ENCODE results near the gene INPP5D.

The INPP5D gene

DNA sequence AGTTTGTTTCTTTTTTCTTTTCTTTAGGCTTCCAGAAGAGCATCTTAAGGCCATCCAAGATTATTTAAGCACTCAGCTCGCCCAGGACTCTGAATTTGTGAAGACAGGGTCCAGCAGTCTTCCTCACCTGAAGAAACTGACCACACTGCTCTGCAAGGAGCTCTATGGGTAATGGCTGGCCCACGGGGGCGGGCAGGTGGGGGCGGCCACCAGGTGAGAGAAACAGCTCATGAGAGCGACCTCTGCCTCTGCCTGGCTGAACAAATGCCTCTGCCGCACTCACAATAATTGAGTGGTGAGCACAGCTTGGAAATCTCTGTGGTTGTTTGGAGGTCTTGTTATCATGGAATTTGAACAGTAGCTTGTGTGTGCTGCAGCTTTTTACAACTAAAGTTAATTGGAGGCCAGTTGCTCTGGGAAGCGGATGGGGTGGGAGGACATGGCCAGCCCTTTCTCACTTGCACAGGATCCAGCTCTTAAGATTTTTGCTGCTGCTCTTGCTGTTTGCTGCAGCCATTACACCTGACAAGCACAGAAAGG is 70.4 kb downstream of the INPP5D start:
- H3K27ac ChIP-seq (ENCODE audit: low read length): no peak overlapping the region
- 0 out of 2 replicates have a peak, but pooled peaks cover 4% of the 10 kb centered on the region for H4K20me1 ChIP-seq (ENCODE audit: insufficient read depth, low read length)
- H3K27me3 ChIP-seq (ENCODE audit: insufficient read depth, low read length, poor library complexity): no peaks in the 10 kb centered on the region
- no peaks in the 10 kb centered on the region for H3K9me3 ChIP-seq (ENCODE audit: insufficient read depth, low read length, severe bottlenecking)
- no peak overlapping the region for H3K4me2 ChIP-seq (ENCODE audit: insufficient read depth, low read length)
- H3K36me3 ChIP-seq (ENCODE audit: insufficient read depth, low read length): peaks cover 69% of the 10 kb centered on the region
- H3K79me2 ChIP-seq (ENCODE audit: insufficient read depth, low read length): no peaks in the 10 kb centered on the region
- TF ChIP-seq, protein P1, sequence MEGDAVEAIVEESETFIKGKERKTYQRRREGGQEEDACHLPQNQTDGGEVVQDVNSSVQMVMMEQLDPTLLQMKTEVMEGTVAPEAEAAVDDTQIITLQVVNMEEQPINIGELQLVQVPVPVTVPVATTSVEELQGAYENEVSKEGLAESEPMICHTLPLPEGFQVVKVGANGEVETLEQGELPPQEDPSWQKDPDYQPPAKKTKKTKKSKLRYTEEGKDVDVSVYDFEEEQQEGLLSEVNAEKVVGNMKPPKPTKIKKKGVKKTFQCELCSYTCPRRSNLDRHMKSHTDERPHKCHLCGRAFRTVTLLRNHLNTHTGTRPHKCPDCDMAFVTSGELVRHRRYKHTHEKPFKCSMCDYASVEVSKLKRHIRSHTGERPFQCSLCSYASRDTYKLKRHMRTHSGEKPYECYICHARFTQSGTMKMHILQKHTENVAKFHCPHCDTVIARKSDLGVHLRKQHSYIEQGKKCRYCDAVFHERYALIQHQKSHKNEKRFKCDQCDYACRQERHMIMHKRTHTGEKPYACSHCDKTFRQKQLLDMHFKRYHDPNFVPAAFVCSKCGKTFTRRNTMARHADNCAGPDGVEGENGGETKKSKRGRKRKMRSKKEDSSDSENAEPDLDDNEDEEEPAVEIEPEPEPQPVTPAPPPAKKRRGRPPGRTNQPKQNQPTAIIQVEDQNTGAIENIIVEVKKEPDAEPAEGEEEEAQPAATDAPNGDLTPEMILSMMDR (IDR thresholded peaks at IDR 0.05; ENCODE audit: borderline replicate concordance, extremely low read depth, low read length, poor library complexity, severe bottlenecking): no peak
- no peak for TF ChIP-seq EZH2 (IDR thresholded peaks at IDR 0.05; ENCODE audit: borderline replicate concordance, low read depth, low read length, severe bottlenecking)
- H3K4me3 ChIP-seq (ENCODE audit: low read depth in 1 of 2, low read length in 2 of 2): no peak overlapping the region
- H3K9ac ChIP-seq (ENCODE audit: low read depth, low read length): no peak overlapping the region
- no peak for DNase-seq
- H2AFZ ChIP-seq (ENCODE audit: low read depth, low read length): no peak overlapping the region
- no peaks in the 10 kb centered on the region; the same call in 1 of the 2 replicates for H3K4me1 ChIP-seq (ENCODE audit: insufficient read depth, low read length)
- ATAC-seq (ENCODE audit: insufficient read depth, low read depth): no peak

DNA sequence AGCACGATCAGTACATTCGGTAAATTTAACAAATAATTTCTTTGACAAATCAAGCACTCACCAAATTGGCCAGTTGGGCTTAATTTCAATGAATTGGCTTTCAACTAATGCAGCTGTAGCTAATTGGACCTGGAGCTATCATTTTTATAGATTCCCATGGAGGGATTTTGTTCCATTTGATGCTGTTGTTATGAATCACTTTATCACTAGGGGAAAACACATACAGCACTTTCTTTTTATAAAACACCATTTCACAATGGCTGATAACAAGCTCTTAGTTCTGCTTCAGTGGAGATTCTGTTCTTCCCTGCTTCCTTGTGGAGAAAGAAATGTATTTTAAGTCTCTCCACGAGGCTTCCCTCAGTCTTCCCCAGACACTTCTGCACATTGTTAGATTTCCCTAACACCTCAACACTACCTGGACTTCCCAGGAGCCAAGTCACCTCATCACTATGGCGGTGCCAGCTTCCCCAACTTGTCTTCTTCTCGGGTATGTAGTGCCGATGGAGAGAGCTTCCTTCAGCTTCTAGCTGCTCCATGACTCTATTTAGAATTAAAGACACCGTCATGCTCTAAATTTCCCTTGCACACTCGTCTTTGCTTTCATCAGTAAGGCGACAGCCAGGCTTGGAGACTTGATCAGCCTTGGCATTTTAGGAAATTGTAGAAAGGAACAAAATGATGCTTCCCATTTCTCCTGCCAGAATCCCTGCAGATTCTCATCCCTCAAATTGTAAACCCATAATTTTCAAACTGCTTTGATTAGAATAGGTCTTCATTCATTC is 72.0 kb downstream of the INPP5D start:
- H3K9me3 ChIP-seq (ENCODE audit: insufficient read depth, low read length, severe bottlenecking): no peaks in the 10 kb centered on the region
- DNase-seq (no peak), ATAC-seq (ENCODE audit: insufficient read depth, low read depth) (no peak)
- TF ChIP-seq, protein P1 (IDR thresholded peaks at IDR 0.05; ENCODE audit: borderline replicate concordance, extremely low read depth, low read length, poor library complexity, severe bottlenecking): no peak
- TF ChIP-seq EZH2 (IDR thresholded peaks at IDR 0.05; ENCODE audit: borderline replicate concordance, low read depth, low read length, severe bottlenecking): no peak
- no peaks in the 10 kb centered on the region; the same call in 1 of the 2 replicates for H3K4me1 ChIP-seq (ENCODE audit: insufficient read depth, low read length)
- no peak overlapping the region for H3K9ac ChIP-seq (ENCODE audit: low read depth, low read length)
- no peaks in the 10 kb centered on the region for H3K27me3 ChIP-seq (ENCODE audit: insufficient read depth, low read length, poor library complexity)
- H3K36me3 ChIP-seq (ENCODE audit: insufficient read depth, low read length): peaks cover 62% of the 10 kb centered on the region
- no peaks in the 10 kb centered on the region for H3K79me2 ChIP-seq (ENCODE audit: insufficient read depth, low read length)
- no peak overlapping the region for H3K27ac ChIP-seq (ENCODE audit: low read length)
- no peak overlapping the region for H2AFZ ChIP-seq (ENCODE audit: low read depth, low read length)
- no peak overlapping the region for H3K4me2 ChIP-seq (ENCODE audit: insufficient read depth, low read length)
- H4K20me1 ChIP-seq (ENCODE audit: insufficient read depth, low read length): no peaks in the 10 kb centered on the region
- H3K4me3 ChIP-seq (ENCODE audit: low read depth in 1 of 2, low read length in 2 of 2): no peak overlapping the region

DNA sequence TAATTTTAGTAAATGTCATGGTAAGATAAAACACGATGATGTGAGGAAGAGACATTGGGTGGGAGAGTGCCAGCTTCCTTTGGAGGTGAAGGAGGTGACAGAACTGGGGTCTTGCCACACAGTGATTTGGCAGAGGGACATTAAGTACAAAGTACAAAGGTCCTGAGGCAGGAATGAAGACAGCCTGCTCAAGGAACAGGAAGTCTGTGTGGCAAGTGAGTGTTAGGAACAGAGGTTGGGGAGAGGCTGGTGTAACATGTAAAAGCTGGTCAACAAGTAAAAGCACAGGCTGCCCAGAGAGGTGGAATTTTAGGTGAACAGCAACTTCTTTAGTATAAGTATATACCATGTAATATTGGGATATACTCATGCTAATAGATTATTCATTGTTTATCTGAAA is 73.1 kb downstream of the INPP5D start:
- no peaks in the 10 kb centered on the region for H3K27me3 ChIP-seq (ENCODE audit: insufficient read depth, low read length, poor library complexity)
- H3K79me2 ChIP-seq (ENCODE audit: insufficient read depth, low read length): no peaks in the 10 kb centered on the region
- no peak overlapping the region for H3K4me3 ChIP-seq (ENCODE audit: low read depth in 1 of 2, low read length in 2 of 2)
- no peaks in the 10 kb centered on the region; the same call in 1 of the 2 replicates for H3K4me1 ChIP-seq (ENCODE audit: insufficient read depth, low read length)
- H4K20me1 ChIP-seq (ENCODE audit: insufficient read depth, low read length): no peaks in the 10 kb centered on the region
- peaks cover 54% of the 10 kb centered on the region for H3K36me3 ChIP-seq (ENCODE audit: insufficient read depth, low read length)
- H3K9me3 ChIP-seq (ENCODE audit: insufficient read depth, low read length, severe bottlenecking): no peaks in the 10 kb centered on the region
- ATAC-seq (ENCODE audit: insufficient read depth, low read depth): no peak
- H3K9ac ChIP-seq (ENCODE audit: low read depth, low read length): no peak overlapping the region
- H3K27ac ChIP-seq (ENCODE audit: low read length): no peak overlapping the region
- DNase-seq: no peak
- H2AFZ ChIP-seq (ENCODE audit: low read depth, low read length): no peak overlapping the region
- H3K4me2 ChIP-seq (ENCODE audit: insufficient read depth, low read length): no peak overlapping the region
- TF ChIP-seq, protein P1 (IDR thresholded peaks at IDR 0.05; ENCODE audit: borderline replicate concordance, extremely low read depth, low read length, poor library complexity, severe bottlenecking): no peak
- no peak for TF ChIP-seq EZH2 (IDR thresholded peaks at IDR 0.05; ENCODE audit: borderline replicate concordance, low read depth, low read length, severe bottlenecking)
